ENCODE data around the gene ZNF341.
A peak's percentile ranks its signal among the peaks of the same experiment; 100 is the strongest.

Gene ZNF341

GRCh38 chr20:33719989-33720709, 11.6 kb upstream of the ZNF341 start, which contains the start of gene PXMP4:
Gene PXMP4, minus strand, starts transcription at chr20:33720310. Its CDS starts 103 bp downstream, at chr20:33720207.
- H3K9me3 ChIP-seq (ENCODE audit: control insufficient read depth in 2 of 2, low read length in 2 of 2) = no peaks in the 10 kb centered on the region
- peaks cover 12% of the 10 kb centered on the region for H3K4me1 ChIP-seq (ENCODE audit: control insufficient read depth, insufficient read depth, low read length)
- peak within 1 kb of the TSS; percentile 75 to 83 for H3K9ac ChIP-seq (ENCODE audit: low read length in 2 of 2)
- H3K4me3 ChIP-seq (ENCODE audit: low read length in 2 of 2) = peak within 1 kb of the TSS; percentile 88 to 97
- H3K36me3 ChIP-seq (ENCODE audit: control insufficient read depth in 2 of 2, insufficient read depth in 2 of 2, low read length in 2 of 2) = no peaks in the 10 kb centered on the region
- H3K27me3 ChIP-seq (ENCODE audit: control insufficient read depth in 1 of 2, insufficient read depth in 2 of 2, low read length in 2 of 2) = no peaks in the 10 kb centered on the region
- H3K27ac ChIP-seq (ENCODE audit: low read length) = peak within 1 kb of the TSS; percentile 69

- Histone ChIP-seq H3K27me3 (ENCODE audit: control insufficient read depth in 1 of 2, insufficient read depth in 2 of 2, low read length in 2 of 2) (no peaks in the 10 kb centered on the region), H3K36me3 (ENCODE audit: control insufficient read depth in 2 of 2, insufficient read depth in 2 of 2, low read length in 2 of 2) (no peaks in the 10 kb centered on the region), H3K4me3 (ENCODE audit: low read length in 2 of 2) (no peak overlapping the region)
Measured at GRCh38 chr20:33721391-33722140, 10.2 kb upstream of the ZNF341 start.

GRCh38 chr20:33724439-33725094, 7.2 kb upstream of the ZNF341 start:
- H3K27me3 ChIP-seq (ENCODE audit: control insufficient read depth in 1 of 2, insufficient read depth in 2 of 2, low read length in 2 of 2) = no peaks in the 10 kb centered on the region
- H3K9ac ChIP-seq (ENCODE audit: low read length in 2 of 2) = no peak overlapping the region
- no peak overlapping the region for H3K4me3 ChIP-seq (ENCODE audit: low read length in 2 of 2)
- no peaks in the 10 kb centered on the region for H3K9me3 ChIP-seq (ENCODE audit: control insufficient read depth in 2 of 2, low read length in 2 of 2)
- H3K27ac ChIP-seq (ENCODE audit: low read length) = no peak overlapping the region
- H3K4me1 ChIP-seq (ENCODE audit: control insufficient read depth, insufficient read depth, low read length) = peaks cover 5% of the 10 kb centered on the region
- H3K36me3 ChIP-seq (ENCODE audit: control insufficient read depth in 2 of 2, insufficient read depth in 2 of 2, low read length in 2 of 2) = no peaks in the 10 kb centered on the region

More at GRCh38 chr20:33721391-33722140, 10.2 kb upstream of the ZNF341 start:
- Histone ChIP-seq H3K9me3 (ENCODE audit: control insufficient read depth in 2 of 2, low read length in 2 of 2) (no peaks in the 10 kb centered on the region), H3K27ac (ENCODE audit: low read length) (no peak overlapping the region), H3K4me1 (ENCODE audit: control insufficient read depth, insufficient read depth, low read length) (peaks cover 12% of the 10 kb centered on the region), H3K9ac (ENCODE audit: low read length in 2 of 2) (no peak overlapping the region)

- Histone ChIP-seq H3K27me3 (ENCODE audit: control insufficient read depth in 1 of 2, insufficient read depth in 2 of 2, low read length in 2 of 2) (no peaks in the 10 kb centered on the region), H3K4me1 (ENCODE audit: control insufficient read depth, insufficient read depth, low read length) (no peaks in the 10 kb centered on the region), H3K27ac (ENCODE audit: low read length) (no peak overlapping the region), H3K9me3 (ENCODE audit: control insufficient read depth in 2 of 2, low read length in 2 of 2) (no peaks in the 10 kb centered on the region), H3K4me3 (ENCODE audit: low read length in 2 of 2) (no peak overlapping the region), H3K36me3 (ENCODE audit: control insufficient read depth in 2 of 2, insufficient read depth in 2 of 2, low read length in 2 of 2) (no peaks in the 10 kb centered on the region), H3K9ac (ENCODE audit: low read length in 2 of 2) (no peak overlapping the region)
Measured at GRCh38 chr20:33725607-33726264, 6.1 kb upstream of the ZNF341 start.

GRCh38 chr20:33727115-33727479, 4.7 kb upstream of the ZNF341 start:
- Histone ChIP-seq H3K4me1 (ENCODE audit: control insufficient read depth, insufficient read depth, low read length) (peaks cover 7% of the 10 kb centered on the region), H3K4me3 (ENCODE audit: low read length in 2 of 2) (no peak overlapping the region), H3K27ac (ENCODE audit: low read length) (no peak overlapping the region), H3K9ac (ENCODE audit: low read length in 2 of 2) (no peak overlapping the region), H3K9me3 (ENCODE audit: control insufficient read depth in 2 of 2, low read length in 2 of 2) (no peaks in the 10 kb centered on the region), H3K27me3 (ENCODE audit: control insufficient read depth in 1 of 2, insufficient read depth in 2 of 2, low read length in 2 of 2) (no peaks in the 10 kb centered on the region), H3K36me3 (ENCODE audit: control insufficient read depth in 2 of 2, insufficient read depth in 2 of 2, low read length in 2 of 2) (no peaks in the 10 kb centered on the region)

GRCh38 chr20:33727806-33728205, 4.0 kb upstream of the ZNF341 start:
- Histone ChIP-seq H3K27ac (ENCODE audit: low read length) (no peak overlapping the region), H3K36me3 (ENCODE audit: control insufficient read depth in 2 of 2, insufficient read depth in 2 of 2, low read length in 2 of 2) (no peaks in the 10 kb centered on the region), H3K4me1 (ENCODE audit: control insufficient read depth, insufficient read depth, low read length) (peaks cover 13% of the 10 kb centered on the region), H3K9ac (ENCODE audit: low read length in 2 of 2) (no peak overlapping the region), H3K4me3 (ENCODE audit: low read length in 2 of 2) (no peak overlapping the region), H3K27me3 (ENCODE audit: control insufficient read depth in 1 of 2, insufficient read depth in 2 of 2, low read length in 2 of 2) (no peaks in the 10 kb centered on the region), H3K9me3 (ENCODE audit: control insufficient read depth in 2 of 2, low read length in 2 of 2) (no peaks in the 10 kb centered on the region)

GRCh38 chr20:33728463-33728862, 3.3 kb upstream of the ZNF341 start:
- no peaks in the 10 kb centered on the region for H3K27me3 ChIP-seq (ENCODE audit: control insufficient read depth in 1 of 2, insufficient read depth in 2 of 2, low read length in 2 of 2)
- H3K4me3 ChIP-seq (ENCODE audit: low read length in 2 of 2) = no peak overlapping the region
- no peak overlapping the region for H3K27ac ChIP-seq (ENCODE audit: low read length)
- H3K4me1 ChIP-seq (ENCODE audit: control insufficient read depth, insufficient read depth, low read length) = peaks cover 14% of the 10 kb centered on the region
- no peaks in the 10 kb centered on the region for H3K36me3 ChIP-seq (ENCODE audit: control insufficient read depth in 2 of 2, insufficient read depth in 2 of 2, low read length in 2 of 2)
- H3K9ac ChIP-seq (ENCODE audit: low read length in 2 of 2) = no peak overlapping the region
- H3K9me3 ChIP-seq (ENCODE audit: control insufficient read depth in 2 of 2, low read length in 2 of 2) = no peaks in the 10 kb centered on the region

GRCh38 chr20:33729101-33729500, 2.7 kb upstream of the ZNF341 start:
- Histone ChIP-seq H3K9me3 (ENCODE audit: control insufficient read depth in 2 of 2, low read length in 2 of 2) (no peaks in the 10 kb centered on the region), H3K27ac (ENCODE audit: low read length) (no peak overlapping the region), H3K9ac (ENCODE audit: low read length in 2 of 2) (no peak overlapping the region), H3K36me3 (ENCODE audit: control insufficient read depth in 2 of 2, insufficient read depth in 2 of 2, low read length in 2 of 2) (no peaks in the 10 kb centered on the region), H3K27me3 (ENCODE audit: control insufficient read depth in 1 of 2, insufficient read depth in 2 of 2, low read length in 2 of 2) (no peaks in the 10 kb centered on the region), H3K4me3 (ENCODE audit: low read length in 2 of 2) (no peak overlapping the region), H3K4me1 (ENCODE audit: control insufficient read depth, insufficient read depth, low read length) (peaks cover 19% of the 10 kb centered on the region)

- H3K27ac ChIP-seq (ENCODE audit: low read length) = peak overlapping the region; percentile 86
- peak overlapping the region; percentile 70 to 81 for H3K9ac ChIP-seq (ENCODE audit: low read length in 2 of 2)
- H3K4me1 ChIP-seq (ENCODE audit: control insufficient read depth, insufficient read depth, low read length) = peaks cover 19% of the 10 kb centered on the region
- H3K4me3 ChIP-seq (ENCODE audit: low read length in 2 of 2) = peak overlapping the region; percentile 69 to 78
- peaks cover 0 to under 1% of the 10 kb centered on the region in 2 donors for H3K9me3 ChIP-seq (ENCODE audit: control insufficient read depth in 2 of 2, low read length in 2 of 2)
- no peaks in the 10 kb centered on the region for H3K27me3 ChIP-seq (ENCODE audit: control insufficient read depth in 1 of 2, insufficient read depth in 2 of 2, low read length in 2 of 2)
- H3K36me3 ChIP-seq (ENCODE audit: control insufficient read depth in 2 of 2, insufficient read depth in 2 of 2, low read length in 2 of 2) = no peaks in the 10 kb centered on the region
Measured at GRCh38 chr20:33730946-33731692, 677 bp upstream of the ZNF341 start.

Data from stomach smooth muscle (tissue), 2 donors.